ENCODE measurements around the gene PARP4. TPM values are rescaled to one million over a fixed set of nuclear protein-coding genes. Genes with fewer than 3 reads are reported as not detected.

The PARP4 gene
- total and polyA plus RNA-seq, 2 experiments from 2014 or later, result 12.9 to 32.9 TPM

DNA sequence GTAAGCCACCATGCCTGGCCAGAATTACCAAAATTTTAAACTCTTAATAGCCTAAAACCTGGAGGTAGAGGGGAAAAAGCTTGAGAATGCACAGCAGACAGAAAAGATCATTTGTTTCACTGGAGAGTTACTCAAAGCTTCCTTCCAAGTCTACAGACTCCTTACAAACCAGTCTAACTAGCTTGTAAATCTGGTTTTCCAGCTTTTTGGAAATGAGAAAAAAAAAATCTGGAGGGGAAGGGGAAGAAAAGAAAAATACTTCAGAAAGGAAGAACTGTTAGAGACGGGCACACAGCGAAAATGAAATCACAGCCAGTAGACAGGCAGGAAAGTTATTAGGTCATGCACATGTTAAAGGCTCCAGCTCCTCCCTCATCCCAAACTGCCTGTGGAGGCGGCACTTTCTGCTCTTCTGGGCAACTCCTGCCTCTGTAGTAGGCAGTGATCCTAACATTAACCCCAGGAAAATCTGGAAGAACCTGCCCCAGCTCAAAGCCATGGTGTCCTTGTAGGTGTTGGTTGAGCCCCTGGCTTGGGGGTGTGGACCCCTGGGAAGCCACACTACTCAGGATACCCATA is 17.3 kb downstream of the PARP4 start:
- Histone ChIP-seq H3K4me2 (no peak overlapping the region), H3K27ac (ENCODE audit: low read depth) (no peak overlapping the region), H3K9me2 (ENCODE audit: insufficient read depth) (no peaks in the 10 kb centered on the region), H3K27me3 (ENCODE audit: insufficient read depth) (no peaks in the 10 kb centered on the region), H3K36me3 (ENCODE audit: insufficient read depth) (peaks cover 9% of the 10 kb centered on the region; the same call in 1 of the 2 replicates), H3K4me1 (ENCODE audit: insufficient read depth) (no peaks in the 10 kb centered on the region), H3K4me3 (no peak overlapping the region), H4K20me1 (replicated peaks; ENCODE audit: insufficient read depth) (no peaks in the 10 kb centered on the region), H2AFZ (no peak overlapping the region), H3F3A (replicated peaks; ENCODE audit: low read depth) (no peaks in the 10 kb centered on the region), H3K79me2 (replicated peaks; ENCODE audit: insufficient read depth) (no peaks in the 10 kb centered on the region)
- DNase-seq (ENCODE audit: low spot score), result no peak
- no peak for ATAC-seq
- H3K27me3 Mint-ChIP-seq (ENCODE audit: insufficient read depth, low read depth, poor library complexity), result peaks cover 2% of the 10 kb centered on the region
- no peaks in the 10 kb centered on the region for H3K9me3 Mint-ChIP-seq
- H3K4me3 Mint-ChIP-seq, result no peak overlapping the region
- TF ChIP-seq EZH2phosphoT487 (IDR thresholded peaks at IDR 0.05; ENCODE audit: unreplicated experiment) (no peak), ZNF114 (CRISPR knock-in tag; IDR thresholded peaks at IDR 0.05) (no peak), EZH2 (IDR thresholded peaks at IDR 0.05; ENCODE audit: low read depth, unreplicated experiment) (no peak), ZNF331 (CRISPR knock-in tag; IDR thresholded peaks at IDR 0.05; ENCODE audit: low read depth) (no peak), POLR2AphosphoS5 (IDR thresholded peaks at IDR 0.05; ENCODE audit: low read depth) (no peak), NANOG (IDR thresholded peaks at IDR 0.05; ENCODE audit: borderline replicate concordance) (no peak)
- TF ChIP-seq, protein P1, sequence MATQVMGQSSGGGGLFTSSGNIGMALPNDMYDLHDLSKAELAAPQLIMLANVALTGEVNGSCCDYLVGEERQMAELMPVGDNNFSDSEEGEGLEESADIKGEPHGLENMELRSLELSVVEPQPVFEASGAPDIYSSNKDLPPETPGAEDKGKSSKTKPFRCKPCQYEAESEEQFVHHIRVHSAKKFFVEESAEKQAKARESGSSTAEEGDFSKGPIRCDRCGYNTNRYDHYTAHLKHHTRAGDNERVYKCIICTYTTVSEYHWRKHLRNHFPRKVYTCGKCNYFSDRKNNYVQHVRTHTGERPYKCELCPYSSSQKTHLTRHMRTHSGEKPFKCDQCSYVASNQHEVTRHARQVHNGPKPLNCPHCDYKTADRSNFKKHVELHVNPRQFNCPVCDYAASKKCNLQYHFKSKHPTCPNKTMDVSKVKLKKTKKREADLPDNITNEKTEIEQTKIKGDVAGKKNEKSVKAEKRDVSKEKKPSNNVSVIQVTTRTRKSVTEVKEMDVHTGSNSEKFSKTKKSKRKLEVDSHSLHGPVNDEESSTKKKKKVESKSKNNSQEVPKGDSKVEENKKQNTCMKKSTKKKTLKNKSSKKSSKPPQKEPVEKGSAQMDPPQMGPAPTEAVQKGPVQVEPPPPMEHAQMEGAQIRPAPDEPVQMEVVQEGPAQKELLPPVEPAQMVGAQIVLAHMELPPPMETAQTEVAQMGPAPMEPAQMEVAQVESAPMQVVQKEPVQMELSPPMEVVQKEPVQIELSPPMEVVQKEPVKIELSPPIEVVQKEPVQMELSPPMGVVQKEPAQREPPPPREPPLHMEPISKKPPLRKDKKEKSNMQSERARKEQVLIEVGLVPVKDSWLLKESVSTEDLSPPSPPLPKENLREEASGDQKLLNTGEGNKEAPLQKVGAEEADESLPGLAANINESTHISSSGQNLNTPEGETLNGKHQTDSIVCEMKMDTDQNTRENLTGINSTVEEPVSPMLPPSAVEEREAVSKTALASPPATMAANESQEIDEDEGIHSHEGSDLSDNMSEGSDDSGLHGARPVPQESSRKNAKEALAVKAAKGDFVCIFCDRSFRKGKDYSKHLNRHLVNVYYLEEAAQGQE (IDR thresholded peaks at IDR 0.05; ENCODE audit: unreplicated experiment), result no peak
- TF ChIP-seq, protein P2, sequence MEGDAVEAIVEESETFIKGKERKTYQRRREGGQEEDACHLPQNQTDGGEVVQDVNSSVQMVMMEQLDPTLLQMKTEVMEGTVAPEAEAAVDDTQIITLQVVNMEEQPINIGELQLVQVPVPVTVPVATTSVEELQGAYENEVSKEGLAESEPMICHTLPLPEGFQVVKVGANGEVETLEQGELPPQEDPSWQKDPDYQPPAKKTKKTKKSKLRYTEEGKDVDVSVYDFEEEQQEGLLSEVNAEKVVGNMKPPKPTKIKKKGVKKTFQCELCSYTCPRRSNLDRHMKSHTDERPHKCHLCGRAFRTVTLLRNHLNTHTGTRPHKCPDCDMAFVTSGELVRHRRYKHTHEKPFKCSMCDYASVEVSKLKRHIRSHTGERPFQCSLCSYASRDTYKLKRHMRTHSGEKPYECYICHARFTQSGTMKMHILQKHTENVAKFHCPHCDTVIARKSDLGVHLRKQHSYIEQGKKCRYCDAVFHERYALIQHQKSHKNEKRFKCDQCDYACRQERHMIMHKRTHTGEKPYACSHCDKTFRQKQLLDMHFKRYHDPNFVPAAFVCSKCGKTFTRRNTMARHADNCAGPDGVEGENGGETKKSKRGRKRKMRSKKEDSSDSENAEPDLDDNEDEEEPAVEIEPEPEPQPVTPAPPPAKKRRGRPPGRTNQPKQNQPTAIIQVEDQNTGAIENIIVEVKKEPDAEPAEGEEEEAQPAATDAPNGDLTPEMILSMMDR (conservative IDR thresholded peaks at IDR 0.05; ENCODE audit: low read depth in 2 of 2), result no peak
- peak overlapping the region; percentile 38; the same call in 1 of the 2 replicates for H3K27ac Mint-ChIP-seq
- H3K4me1 Mint-ChIP-seq, result no peaks in the 10 kb centered on the region
- H3K36me3 Mint-ChIP-seq (ENCODE audit: low read depth), result peaks cover 50% of the 10 kb centered on the region

DNA sequence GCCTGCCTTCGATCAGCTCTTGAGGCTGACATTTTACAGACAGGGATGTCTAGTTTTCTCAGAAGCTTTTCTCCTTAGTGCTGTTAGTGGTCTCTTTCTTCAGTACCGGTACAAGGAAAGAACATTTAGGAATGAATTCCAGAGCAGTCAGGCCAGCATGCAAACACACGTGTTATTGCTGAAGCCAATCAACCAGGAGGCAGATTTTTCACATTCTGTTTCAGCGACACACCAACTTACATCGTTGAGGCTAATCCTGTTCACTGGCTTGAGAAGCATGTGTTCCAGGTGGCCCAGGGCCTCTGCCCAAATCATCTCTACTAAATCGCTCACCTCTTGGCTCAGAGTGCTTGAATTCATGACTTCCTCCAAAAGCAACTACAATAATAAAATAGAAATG is 19.2 kb downstream of the PARP4 start:
- H2AFZ ChIP-seq, result no peak overlapping the region
- H3K9me2 ChIP-seq (ENCODE audit: insufficient read depth), result no peaks in the 10 kb centered on the region
- no peak overlapping the region for H3K4me3 ChIP-seq
- ATAC-seq (no peak), DNase-seq (ENCODE audit: low spot score) (no peak)
- Mint-ChIP-seq H3K36me3 (ENCODE audit: low read depth) (peaks cover 63% of the 10 kb centered on the region), H3K4me3 (no peak overlapping the region), H3K27me3 (ENCODE audit: insufficient read depth, low read depth, poor library complexity) (peaks cover 2% of the 10 kb centered on the region), H3K9me3 (no peaks in the 10 kb centered on the region), H3K27ac (no peak overlapping the region), H3K4me1 (no peaks in the 10 kb centered on the region)
- no peaks in the 10 kb centered on the region for H3K4me1 ChIP-seq (ENCODE audit: insufficient read depth)
- no peaks in the 10 kb centered on the region for H3F3A ChIP-seq (replicated peaks; ENCODE audit: low read depth)
- H3K36me3 ChIP-seq (ENCODE audit: insufficient read depth), result peaks cover 15% of the 10 kb centered on the region; the same call in 1 of the 2 replicates
- H4K20me1 ChIP-seq (replicated peaks; ENCODE audit: insufficient read depth), result no peaks in the 10 kb centered on the region
- H3K79me2 ChIP-seq (replicated peaks; ENCODE audit: insufficient read depth), result no peaks in the 10 kb centered on the region
- H3K27me3 ChIP-seq (ENCODE audit: insufficient read depth), result no peaks in the 10 kb centered on the region
- no peak overlapping the region for H3K4me2 ChIP-seq
- H3K27ac ChIP-seq (ENCODE audit: low read depth), result no peak overlapping the region
- TF ChIP-seq, protein P2 (conservative IDR thresholded peaks at IDR 0.05; ENCODE audit: low read depth in 2 of 2), result no peak
- TF ChIP-seq CREB1 (CRISPR knock-in tag; IDR thresholded peaks at IDR 0.05; ENCODE audit: low read depth), result no peak
